Pons (tissue), 1 donor: ENCODE data around the gene CEP112.
A peak's percentile ranks its signal among the peaks of the same experiment; 100 is the strongest.

Experiments used
- DNase-seq: peaks from one replicate; pipeline ENCODE4 v3.0.0-alpha.2; 2016; ENCODE audit warnings: low spot score

The CEP112 gene

GRCh38 chr17:65931246-65932149, 260.4 kb downstream of the CEP112 start:
- DNase-seq = no peak

DNA sequence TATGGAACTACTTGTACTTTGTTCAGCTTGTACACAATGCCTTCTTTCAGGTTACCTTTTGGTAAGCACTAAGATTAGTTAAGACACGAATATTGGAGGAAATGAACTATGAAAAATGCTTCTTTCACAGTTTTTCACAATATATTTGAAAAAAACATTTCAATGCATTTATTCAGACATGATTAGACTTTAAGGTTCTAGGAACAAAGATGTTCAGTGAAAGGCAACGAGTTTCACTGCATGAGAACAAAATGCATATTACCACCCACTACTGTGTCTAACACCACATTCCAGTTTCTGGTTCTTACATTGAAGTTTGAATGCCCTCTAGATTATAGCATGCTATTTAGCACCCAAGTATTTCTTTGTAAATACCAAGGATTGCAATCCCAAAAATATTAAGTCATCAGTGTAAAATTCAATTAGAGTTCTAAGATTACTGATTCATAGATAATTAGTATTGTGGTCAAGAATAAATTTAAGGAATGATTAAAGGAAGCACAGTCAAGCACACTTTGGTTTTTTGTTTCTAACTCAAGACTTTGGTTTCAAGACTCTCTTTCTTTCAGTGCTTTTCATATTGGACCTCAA, 261.7 kb downstream of the CEP112 start:
- no peak for DNase-seq

DNA sequence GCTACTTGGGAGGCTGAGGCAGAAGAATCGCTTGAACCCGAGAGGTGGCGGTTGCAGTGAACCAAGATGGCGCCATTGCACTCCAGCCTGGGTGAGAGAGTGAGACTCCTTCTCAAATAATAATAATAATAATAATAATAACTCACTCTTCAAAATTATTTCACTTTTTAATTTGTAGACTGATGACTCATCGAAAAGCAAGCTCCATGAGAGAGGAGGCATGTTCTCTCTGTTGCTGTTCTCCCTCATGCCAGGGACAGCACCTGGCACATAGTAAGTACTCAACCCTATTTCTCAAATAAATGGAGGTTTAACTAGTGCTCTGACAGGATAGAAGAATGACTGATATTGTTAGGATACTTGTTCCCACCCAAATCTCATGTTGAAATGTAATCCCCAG, 265.3 kb downstream of the CEP112 start:
- DNase-seq = no peak

- no peak for DNase-seq
These were observed 266.2 kb downstream of the CEP112 start for GRCh38 chr17:65925606-65926307.

- DNase-seq = no peak
These were observed 270.9 kb downstream of the CEP112 start for GRCh38 chr17:65920996-65921395.

- no peak for DNase-seq
These were observed 273.0 kb downstream of the CEP112 start for GRCh38 chr17:65918916-65919315.

GRCh38 chr17:65918500-65918899, 273.4 kb downstream of the CEP112 start:
- DNase-seq = no peak

DNA sequence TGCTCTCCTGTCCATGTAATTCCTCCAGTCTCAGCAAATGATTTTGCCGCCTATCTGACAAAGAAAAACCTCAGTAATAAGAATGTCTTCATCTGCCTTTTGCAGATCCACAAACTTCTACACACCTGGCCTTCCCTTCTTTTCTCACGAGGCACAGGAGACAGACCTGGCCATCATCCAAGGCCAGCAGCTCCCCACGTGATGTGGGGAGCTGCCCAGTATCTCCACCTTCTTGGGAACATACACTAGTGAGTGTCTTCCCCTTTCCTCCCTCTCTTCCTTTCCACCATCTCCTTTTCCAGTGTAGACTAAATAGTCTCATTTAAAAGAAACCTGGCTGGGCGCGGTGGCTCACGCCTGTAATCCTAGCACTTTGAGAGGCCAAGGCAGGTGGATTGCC, 274.4 kb downstream of the CEP112 start:
- DNase-seq = no peak

- DNase-seq = no peak
These were observed 275.5 kb downstream of the CEP112 start for GRCh38 chr17:65916425-65916824.

GRCh38 chr17:65914784-65915342, 277.1 kb downstream of the CEP112 start:
- DNase-seq = no peak

DNA sequence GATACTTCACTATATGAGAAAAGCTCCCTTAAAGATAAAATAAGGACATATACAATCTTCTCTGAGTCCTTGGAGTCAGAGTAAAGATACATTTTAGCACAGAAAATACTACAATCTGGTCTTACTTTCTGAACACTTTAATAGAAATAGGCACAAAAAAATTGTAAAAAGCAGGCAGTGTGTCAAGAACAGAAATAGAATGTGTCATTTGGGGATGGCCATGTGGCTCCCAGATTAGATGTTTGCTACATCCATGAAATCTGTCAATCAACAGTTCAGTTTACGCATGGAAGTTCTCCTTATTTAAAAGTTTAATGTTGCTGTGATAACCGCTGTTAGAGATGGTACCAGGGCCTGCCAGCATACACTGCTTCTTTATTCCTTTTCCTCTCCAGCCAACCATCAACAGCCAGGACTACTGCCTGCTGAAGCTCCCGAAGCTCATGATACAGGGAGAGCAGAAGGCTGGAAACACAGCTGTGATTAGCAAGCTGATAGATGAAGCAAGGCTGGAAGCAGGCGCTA, 278.5 kb downstream of the CEP112 start:
- DNase-seq = peak; percentile 37

DNA sequence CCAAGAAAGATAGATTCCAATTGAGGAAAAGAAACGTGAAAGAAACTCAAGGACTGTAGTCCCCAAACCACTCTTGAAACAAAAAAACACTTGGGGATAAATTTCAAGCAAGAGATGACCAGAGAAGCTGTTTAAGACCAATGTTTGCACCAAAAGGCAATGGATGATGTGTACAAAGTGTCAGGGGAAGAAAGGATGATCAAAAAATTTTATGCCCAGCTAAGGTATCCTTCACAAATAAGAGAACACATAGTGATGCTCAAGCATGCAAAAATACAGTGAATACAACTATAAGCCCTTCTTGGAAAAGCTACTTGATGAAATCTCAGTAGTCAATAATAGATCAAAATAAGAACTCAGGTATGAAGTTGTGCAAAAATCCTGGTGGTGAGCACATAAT, 281.1 kb downstream of the CEP112 start:
- no peak for DNase-seq

- DNase-seq = no peak
These were observed 289.0 kb downstream of the CEP112 start for GRCh38 chr17:65902831-65903522.

- no peak for DNase-seq
These were observed 289.8 kb downstream of the CEP112 start for GRCh38 chr17:65902155-65902554.

DNA sequence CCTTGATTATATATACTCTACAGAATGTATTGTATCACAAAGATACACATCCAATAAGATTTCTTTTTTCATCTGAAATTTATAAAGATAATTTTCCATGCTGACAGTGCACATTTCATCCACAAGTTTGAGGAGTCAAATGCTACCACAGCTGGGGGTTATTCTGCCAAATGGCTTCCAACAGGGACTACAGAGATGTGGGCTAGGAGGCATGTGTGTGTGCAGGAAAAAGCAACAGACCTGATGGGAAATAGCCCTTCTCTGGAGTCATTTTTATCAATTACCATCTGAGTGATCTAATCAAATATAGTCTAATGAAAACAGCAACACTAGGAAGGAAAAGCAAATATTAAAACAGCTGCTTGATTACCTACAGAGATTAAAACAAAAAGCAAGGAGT, 290.5 kb downstream of the CEP112 start:
- no peak for DNase-seq

GRCh38 chr17:65900216-65900615, 291.7 kb downstream of the CEP112 start:
- no peak for DNase-seq

- no peak for DNase-seq
These were observed 293.3 kb downstream of the CEP112 start for GRCh38 chr17:65898651-65899050.

DNA sequence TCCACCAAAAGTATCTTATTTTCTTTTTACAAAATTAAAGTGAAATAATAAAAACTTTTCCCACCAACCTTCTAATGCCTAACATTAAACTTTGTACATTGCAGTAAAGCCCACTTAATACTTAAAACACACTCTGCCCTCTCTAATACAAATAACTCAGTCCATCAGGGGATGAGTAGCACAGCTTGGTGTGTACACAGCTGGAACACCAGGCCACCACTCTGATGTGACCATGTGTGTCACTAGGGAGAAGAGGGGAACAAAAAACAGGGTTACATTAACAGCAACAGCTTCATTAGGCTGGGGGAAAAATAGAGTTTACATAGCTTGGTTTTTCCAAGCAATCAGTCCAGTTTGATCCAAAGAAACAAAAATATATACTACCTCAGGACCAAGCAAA, 295.0 kb downstream of the CEP112 start:
- DNase-seq = no peak

DNA sequence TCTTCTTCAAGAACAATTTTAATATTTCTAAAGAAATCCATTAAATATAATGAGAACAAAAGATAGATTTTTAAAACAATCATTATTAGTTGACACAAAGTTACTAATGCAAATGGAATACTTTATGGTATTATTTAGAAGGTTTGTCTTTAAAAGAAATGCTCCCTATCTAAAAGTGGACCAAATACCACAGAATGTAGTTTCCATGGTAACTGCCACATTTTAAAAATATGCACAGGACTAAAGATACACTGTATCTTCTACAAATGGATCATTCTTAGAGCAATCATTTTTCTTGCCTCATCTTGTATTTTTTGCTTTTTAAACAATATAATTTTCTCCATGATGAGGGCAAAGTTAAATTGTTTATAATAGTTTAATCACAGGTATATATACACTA, 296.0 kb downstream of the CEP112 start:
- DNase-seq = no peak

GRCh38 chr17:65893692-65894279, 298.1 kb downstream of the CEP112 start:
- DNase-seq = no peak

GRCh38 chr17:65892912-65893377, 299.0 kb downstream of the CEP112 start:
- no peak for DNase-seq
